Measurements from ENCODE around the gene ISLR2. TPM values are rescaled to one million over a fixed set of nuclear protein-coding genes. Genes with fewer than 3 reads are reported as not detected.

The ISLR2 gene
- total and polyA plus RNA-seq, 12 donors, result 0.13 to 2.6 (median 0.48) TPM; not detected in 1

GRCh38 chr15:74179101-74179841 is 48.9 kb downstream of the ISLR2 start:
- Histone ChIP-seq H3K36me3 (replicated peaks in 1 of 2) (no peaks in the 10 kb centered on the region), H3K27me3 (no peaks in the 10 kb centered on the region), H3K4me3 (no peak overlapping the region), H3K4me1 (replicated peaks in 1 of 2) (peaks cover 12 to 30% of the 10 kb centered on the region in 2 donors), H3K27ac (peak overlapping the region in 2 of 5 donors; percentile 63 to 83), H3K9me3 (replicated peaks in 1 of 3) (no peaks in the 10 kb centered on the region)
- TF ChIP-seq POLR2A (IDR thresholded peaks at IDR 0.05), result no peak
- no peak for TF ChIP-seq CTCF (IDR thresholded peaks at IDR 0.05)
- 33 to 49% (median 39%) methylated on average over 8 to 13 of the region's 13 CpGs for WGBS, 4 donors
- DNase-seq, result peak; percentile 75 to 95 (median 93)
- intact Hi-C loops (cut with DNase I), result no loop called here

- Histone ChIP-seq H3K27ac (peak overlapping the region in 2 of 5 donors; percentile 63 to 83), H3K4me1 (replicated peaks in 1 of 2) (peaks cover 12 to 30% of the 10 kb centered on the region in 2 donors), H3K9me3 (replicated peaks in 1 of 3) (no peaks in the 10 kb centered on the region), H3K27me3 (no peaks in the 10 kb centered on the region), H3K4me3 (no peak overlapping the region), H3K36me3 (replicated peaks in 1 of 2) (no peaks in the 10 kb centered on the region)
- WGBS, 4 donors, result 71 to 84% (median 79%) methylated on average over 9 to 17 of the region's 17 CpGs
- no peak for DNase-seq
- intact Hi-C loops (cut with DNase I), result no loop called here
- TF ChIP-seq POLR2A (IDR thresholded peaks at IDR 0.05), result no peak
- TF ChIP-seq CTCF (IDR thresholded peaks at IDR 0.05), result no peak
These were observed 49.8 kb downstream of the ISLR2 start for GRCh38 chr15:74179983-74180880.

GRCh38 chr15:74180881-74181602 is 50.7 kb downstream of the ISLR2 start:
- no peaks in the 10 kb centered on the region for H3K36me3 ChIP-seq (replicated peaks in 1 of 2)
- peak in 1 of 7 donors; percentile 4 for DNase-seq
- no peaks in the 10 kb centered on the region for H3K9me3 ChIP-seq (replicated peaks in 1 of 3)
- intact Hi-C loops (cut with DNase I), result no loop called here
- H3K27ac ChIP-seq, result peak overlapping the region in 1 of 5 donors; percentile 34
- H3K4me3 ChIP-seq, result no peak overlapping the region
- peaks cover 12 to 30% of the 10 kb centered on the region in 2 donors for H3K4me1 ChIP-seq (replicated peaks in 1 of 2)
- H3K27me3 ChIP-seq, result no peaks in the 10 kb centered on the region
- TF ChIP-seq POLR2A (IDR thresholded peaks at IDR 0.05), result no peak
- TF ChIP-seq CTCF (IDR thresholded peaks at IDR 0.05), result no peak
- 84 to 95% (median 91%) methylated on average over 7 to 21 of the region's 21 CpGs for WGBS, 4 donors

- no peak for TF ChIP-seq POLR2A (IDR thresholded peaks at IDR 0.05)
- 94 to 100% (median 95%) methylated on average over 2 to 8 of the region's 8 CpGs for WGBS, 4 donors
- no peak overlapping the region for H3K4me3 ChIP-seq
- no peak overlapping the region for H3K27ac ChIP-seq
- H3K9me3 ChIP-seq (replicated peaks in 1 of 3), result no peaks in the 10 kb centered on the region
- H3K36me3 ChIP-seq (replicated peaks in 1 of 2), result no peaks in the 10 kb centered on the region
- peaks cover 12 to 30% of the 10 kb centered on the region in 2 donors for H3K4me1 ChIP-seq (replicated peaks in 1 of 2)
- intact Hi-C loops (cut with DNase I), result no loop called here
- DNase-seq, result peak in 1 of 7 donors; percentile 4
- H3K27me3 ChIP-seq, result no peaks in the 10 kb centered on the region
These were observed 51.7 kb downstream of the ISLR2 start for GRCh38 chr15:74182131-74182530.
